ENCODE measurements around the gene GYS1.
"Not testable (repeated sequence)": the region's sequence is repeated elsewhere in the genome, so short reads cannot be mapped to it uniquely, and the experiment has no call there.

- TF ChIP-seq CTCF, POLR2A (IDR thresholded peaks at IDR 0.05): not testable (repeated sequence)
Observed at GRCh38 chr19:49028686-49029085, 35.6 kb upstream of the GYS1 start.
